DMS153 (cell line): ENCODE data around the gene PCDH12.

Experiments used
- DNase-seq: peaks from one replicate; lab custom pipeline; 2025; lab: John Stamatoyannopoulos, UW

PCDH12 gene

DNA sequence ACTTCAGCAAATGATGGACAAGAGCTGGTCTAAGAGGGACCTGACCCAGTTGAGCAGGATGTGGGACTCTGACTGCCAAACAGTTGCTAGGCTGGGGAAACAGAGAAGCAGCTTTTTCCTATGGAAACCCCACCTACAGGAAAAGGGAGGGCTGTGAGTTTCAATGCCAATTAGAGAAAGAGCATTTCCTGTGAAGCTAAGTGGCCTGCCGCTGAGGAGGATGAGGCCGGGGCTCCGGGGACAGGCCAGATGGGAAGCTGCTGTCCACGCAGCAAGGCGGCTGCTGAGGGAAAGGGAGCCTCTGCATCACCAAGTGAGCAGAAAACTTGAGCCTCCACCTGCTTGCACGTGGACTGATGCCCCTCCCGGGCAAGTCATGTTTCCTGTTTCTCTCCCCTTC is at the start of gene PCDH12:
PCDH12 (minus strand) TSS at position 90 of the 400 bp plus-strand sequence. CDS start 351 bp downstream, outside the sequence.
- DNase-seq: peak; percentile 44

DNA sequence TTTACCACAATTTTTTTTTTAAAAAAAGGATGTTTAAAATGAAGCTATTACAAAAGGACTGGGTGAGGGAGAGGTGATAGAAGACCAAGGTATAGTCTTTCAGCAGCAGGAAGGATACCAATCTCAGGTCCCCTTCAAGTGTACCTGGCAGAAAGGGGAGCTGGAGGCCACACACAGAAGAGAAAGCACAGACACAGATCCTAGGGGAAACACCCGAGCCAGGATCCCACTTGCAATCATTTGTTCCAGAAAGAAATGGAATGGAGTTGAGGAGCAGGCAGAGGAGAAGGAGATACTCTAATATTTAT is 49.2 kb upstream of the PCDH12 start:
- DNase-seq: no peak

DNA sequence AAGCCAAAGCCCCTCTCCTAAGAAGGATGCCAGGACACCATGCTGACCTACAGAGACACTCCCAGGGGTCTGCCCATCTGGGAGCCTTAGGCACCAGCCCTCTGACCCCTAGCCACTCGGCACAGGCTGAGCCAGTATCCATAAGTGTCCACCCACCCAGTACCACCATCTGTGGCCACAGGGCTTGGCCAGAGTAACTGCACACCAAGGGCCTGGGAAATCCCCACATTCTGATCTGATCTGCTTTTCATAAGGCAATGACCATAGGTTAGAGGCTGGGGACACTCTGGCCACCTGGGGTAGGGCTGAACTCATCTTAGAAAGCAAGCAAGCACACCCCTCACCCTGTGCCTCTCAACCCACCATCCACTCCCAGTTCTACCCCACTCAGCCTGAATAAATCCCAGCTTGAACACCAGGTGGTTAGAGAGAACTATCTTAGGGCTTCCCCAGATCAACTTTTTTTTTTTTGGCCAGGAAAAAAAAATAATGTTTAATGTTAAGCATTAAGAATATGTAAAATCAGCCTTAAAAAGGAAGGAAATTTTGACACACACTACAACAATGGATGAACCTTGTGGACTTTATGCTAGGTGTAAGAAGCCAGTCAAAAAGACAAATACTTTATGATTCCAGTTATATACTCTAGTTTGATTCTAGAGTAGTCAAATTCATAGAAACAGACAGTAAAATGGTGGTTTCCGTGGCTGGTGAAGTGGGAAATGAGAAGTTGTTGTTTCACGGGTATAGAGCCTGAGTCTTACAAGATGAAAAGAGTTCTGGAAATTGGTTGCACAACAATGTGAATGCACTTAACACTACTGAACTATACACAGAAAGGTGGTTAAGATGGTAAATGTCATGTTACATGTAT is 48.6 kb upstream of the PCDH12 start:
- DNase-seq: no peak

DNA sequence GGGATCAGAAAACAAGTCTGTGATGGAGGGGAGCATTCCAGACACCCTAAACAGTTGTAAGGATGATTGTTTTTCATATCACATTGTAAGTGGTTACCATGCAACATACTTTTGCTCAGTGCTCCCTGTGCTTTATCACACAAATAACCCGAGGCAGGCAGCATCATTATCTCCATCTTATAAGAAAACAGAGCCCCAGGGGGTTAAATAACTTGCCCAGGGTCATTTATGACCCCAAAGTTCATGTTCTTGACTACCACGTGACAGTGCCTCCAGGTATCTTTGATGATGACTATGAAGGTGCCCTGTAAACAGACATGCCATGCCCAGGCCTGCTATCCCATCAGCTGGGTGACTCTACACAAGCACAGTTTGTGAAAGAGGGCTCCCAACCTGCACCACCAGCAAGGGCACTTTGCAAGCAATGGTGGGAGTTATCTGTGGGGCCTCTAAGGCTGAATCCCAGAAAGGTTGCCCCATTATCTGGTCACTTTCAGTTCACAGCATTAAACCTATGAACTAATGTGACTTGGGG is 45.3 kb upstream of the PCDH12 start:
- no peak for DNase-seq

DNA sequence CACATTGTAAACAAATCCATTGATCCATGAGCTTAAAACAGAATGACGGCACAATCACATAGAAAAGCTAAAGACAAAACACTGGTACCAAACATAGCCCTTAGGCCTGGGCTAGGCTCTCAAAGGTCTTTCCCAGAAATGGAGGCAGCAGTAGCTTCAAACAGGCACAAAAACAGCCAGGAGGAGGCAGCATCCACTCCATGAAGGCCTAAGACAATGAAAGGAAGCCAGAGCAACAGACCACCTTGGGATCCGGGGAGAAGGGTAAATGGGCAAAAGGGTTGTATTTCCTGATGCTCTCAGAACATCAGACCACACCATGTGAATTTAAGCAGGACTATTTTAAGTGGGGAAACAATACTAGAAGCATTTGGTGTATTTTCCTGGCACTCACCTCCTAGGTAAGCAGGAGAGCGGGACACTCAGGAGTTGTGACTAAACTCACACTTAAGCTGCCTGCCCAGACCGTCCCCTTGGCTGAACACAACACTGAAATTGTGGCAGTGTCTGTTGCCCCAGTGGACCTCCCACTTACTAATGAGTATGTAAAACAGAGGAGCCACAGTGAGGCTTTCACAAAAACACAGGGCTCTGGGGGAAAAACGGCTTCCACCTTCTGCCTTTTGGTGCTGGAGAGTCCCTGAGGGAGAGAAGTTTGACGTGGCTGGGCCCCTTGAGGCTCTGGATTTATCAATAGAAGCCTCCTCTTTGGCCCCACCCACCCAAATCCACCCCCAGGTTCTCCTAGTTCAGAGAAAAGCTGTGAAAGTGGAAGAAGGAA is 42.9 kb upstream of the PCDH12 start:
- no peak for DNase-seq

DNA sequence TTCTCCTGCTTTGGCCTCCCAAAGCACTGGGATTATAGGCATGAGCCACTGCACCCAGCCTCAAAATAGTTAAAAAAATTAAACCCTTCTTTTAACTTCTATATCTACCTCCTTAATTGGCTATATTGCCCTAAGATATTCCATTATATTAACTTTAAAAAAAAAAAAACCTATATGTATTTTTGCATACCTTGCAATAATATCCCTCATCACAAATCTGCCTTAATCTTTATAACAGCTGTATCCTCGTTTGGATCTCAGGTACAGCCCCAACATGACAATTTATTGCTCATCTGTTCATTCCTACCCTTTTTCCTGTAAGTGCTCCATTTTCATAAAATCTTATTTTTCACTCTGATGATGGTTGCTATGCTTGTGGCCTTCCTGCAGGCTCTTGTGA is 42.2 kb upstream of the PCDH12 start:
- no peak for DNase-seq

DNA sequence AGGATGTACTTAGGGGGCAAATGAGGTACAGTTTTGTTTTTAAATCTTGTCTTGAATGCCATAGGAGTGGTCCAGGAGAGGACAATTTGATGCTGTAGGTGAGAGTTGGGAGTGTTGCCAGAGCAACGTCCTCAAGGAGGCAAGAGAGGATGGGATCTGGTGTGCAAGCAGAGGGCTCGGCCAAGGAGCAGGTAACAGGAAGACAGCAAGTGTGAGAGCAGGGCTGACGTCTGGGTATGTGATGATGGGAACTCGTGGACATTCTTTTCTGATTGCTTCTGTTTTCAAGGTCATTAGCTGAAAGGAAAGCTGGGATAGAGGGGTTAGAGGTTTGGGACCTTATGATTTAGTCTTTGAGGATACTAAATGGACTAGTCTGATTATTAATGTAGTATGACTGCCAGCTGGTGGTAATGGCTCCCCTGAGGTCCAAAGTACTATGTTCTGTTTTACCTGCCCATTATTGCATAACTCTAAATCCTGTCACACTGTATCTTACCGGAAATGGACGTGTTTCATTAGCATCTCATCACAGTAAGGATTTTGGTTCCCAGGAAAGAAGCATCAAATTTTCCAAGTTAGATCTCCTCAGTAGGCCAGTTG is 39.5 kb upstream of the PCDH12 start:
- no peak for DNase-seq

DNA sequence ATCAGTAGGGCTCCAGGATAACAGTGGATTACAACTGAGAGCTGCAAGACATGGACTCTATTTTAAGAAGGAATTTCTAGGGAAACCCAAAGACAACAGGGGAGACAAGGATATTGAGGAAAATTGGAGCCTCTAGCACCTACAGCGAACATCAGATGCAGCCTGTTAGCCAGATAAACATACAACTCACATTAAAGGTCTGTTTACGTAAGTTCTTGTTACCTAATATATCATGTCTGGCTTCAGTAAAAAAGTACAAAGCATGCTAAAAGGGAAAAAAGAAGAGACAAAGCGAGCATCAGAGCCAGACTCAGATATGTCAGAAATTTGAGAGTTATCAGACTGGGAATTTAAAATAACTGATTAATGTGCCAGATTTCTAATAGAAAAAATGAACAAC is 37.7 kb upstream of the PCDH12 start:
- DNase-seq: no peak

DNA sequence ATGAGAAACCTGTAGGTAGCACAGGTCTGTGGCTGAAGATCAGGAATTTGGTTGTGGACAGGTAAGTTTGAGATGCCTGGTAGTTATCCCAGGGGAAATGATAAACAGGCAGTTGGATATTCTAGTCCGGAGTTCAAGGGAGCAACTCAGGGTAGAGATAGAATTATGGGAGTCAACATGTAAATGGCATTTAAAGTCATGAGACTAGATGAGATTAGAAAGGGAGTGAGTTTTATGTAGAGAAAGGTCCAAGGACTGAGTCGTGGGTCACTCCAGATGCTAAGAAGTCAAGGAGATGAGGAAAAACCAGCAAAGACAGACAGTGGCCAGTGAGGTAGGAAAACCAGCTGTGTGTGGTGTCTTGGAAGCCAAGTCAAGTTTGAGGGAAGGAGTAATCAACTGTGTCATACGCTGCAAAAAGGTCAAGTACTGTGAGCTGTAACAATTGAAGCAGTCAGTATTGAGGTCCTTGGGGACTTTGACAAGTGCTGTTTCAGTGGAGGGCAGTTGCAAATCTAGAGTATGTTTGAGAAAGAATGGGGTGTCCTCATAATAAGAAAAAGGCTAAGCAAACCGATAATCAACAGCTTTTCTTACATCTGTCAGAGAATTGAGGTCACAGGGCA is 36.6 kb upstream of the PCDH12 start:
- DNase-seq: no peak

DNA sequence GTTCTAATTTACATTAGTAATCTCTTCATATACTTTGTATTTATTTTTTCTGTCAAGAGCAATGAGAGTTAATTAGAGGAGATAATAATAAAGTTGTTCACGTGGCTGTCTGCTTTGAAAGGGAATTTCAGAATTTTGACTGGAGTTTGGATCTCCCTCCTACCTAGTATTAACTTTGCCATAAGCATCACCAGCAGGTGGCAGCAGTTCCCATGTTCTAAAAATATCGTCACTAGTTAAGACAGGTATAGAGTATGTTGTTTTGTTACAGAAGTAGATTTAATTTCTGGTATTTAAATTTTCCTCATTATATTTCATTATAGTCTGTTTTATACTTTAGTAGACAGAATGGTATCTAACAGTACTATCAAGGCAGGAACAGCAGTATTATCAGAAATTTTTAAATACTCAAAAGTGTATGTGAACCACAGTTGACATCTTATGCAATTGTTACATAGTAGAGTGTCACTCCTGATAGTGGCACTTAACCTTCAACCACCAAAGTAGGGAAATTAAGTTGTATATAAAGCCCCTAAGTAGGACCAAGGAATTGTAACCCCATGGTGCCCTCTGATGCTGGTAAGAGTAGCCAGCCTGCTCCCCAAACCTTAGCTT is 34.5 kb upstream of the PCDH12 start:
- DNase-seq: no peak

DNA sequence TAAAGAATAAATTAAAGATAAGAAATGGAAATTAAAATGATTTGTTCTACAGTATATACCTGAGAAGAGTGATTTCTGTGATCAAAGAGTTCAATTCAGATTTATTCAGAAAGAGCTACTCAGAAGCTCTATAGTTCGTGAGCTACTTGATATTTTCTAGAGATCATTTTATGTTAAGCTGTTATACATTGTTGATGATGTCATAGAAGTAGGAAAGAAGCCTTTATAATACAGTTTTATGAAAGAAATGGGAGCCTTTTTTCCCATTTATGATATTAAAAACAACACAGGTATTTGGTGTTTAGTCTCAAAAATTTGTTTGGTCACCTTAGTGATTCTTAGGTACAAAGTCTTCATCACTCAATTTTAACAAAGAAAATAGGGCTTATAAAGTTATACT is 31.7 kb upstream of the PCDH12 start:
- DNase-seq: no peak

DNA sequence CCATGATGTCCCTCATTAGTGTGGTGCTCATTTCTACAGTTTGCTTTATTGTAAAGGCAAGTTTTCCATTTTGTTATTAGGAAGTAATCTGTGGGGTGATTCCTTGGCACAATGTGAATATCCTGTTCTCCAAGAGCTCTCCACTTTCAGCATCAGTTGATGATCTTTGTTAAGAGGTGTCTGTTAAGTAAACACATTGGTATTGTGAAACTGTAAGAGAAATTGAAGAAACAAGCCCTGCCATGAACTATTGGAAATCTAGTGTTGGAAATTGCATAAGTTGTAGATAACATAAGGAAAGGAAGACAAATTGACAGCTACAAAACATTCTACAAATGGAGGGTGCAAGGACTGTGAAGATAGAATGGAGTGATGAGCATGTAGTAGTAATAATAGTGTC is 28.1 kb upstream of the PCDH12 start:
- no peak for DNase-seq

DNA sequence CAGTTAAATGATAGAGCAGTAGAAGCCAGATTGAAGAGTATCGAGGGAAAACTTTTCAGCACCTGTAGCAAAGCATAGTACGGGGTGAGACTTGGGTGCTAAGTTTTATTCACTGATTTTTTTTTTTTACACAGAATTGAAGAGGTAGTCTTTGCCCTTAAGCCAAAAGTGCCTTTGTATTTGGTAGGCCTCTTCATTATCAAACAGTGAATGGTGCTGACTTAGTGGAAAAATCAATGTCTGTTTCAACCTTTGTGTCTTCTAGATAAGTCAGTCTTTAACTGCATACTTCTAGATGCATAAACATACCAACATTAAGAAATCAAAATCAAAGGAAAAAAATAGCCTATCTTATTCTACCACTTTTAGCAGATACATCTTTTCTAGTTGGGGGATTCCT is 24.6 kb upstream of the PCDH12 start:
- no peak for DNase-seq

DNA sequence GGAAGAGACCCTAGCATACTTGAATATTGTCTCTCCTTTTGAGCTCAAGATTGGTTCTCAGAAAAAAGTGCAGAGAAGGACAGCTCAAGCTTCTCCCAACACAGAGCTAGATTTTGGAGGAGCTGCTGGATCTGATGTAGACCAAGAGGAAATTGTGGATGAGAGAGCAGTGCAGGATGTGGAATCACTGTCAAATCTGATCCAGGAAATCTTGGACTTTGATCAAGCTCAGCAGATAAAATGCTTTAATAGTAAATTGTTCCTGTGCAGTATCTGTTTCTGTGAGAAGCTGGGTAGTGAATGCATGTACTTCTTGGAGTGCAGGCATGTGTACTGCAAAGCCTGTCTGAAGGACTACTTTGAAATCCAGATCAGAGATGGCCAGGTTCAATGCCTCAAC is 20.4 kb upstream of the PCDH12 start:
- DNase-seq: no peak

DNA sequence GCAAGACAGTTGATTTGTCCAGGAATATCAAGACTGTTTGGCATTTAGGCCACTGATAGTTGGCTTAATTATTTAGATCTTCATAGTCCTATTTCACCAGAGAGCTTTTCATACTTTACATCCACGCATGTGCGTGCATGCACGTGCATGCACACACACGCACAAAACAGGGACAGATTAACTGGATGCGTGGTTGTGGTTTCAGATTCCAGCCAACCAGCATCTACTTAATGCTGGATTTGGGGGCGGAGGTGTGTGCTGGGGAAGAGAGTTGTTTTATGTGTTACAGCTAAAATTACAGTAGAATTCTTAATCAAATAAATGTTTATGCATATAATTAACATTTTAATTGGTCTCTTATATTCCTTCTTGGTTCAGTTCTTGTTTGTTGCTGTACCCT is 18.2 kb upstream of the PCDH12 start:
- DNase-seq: no peak

DNA sequence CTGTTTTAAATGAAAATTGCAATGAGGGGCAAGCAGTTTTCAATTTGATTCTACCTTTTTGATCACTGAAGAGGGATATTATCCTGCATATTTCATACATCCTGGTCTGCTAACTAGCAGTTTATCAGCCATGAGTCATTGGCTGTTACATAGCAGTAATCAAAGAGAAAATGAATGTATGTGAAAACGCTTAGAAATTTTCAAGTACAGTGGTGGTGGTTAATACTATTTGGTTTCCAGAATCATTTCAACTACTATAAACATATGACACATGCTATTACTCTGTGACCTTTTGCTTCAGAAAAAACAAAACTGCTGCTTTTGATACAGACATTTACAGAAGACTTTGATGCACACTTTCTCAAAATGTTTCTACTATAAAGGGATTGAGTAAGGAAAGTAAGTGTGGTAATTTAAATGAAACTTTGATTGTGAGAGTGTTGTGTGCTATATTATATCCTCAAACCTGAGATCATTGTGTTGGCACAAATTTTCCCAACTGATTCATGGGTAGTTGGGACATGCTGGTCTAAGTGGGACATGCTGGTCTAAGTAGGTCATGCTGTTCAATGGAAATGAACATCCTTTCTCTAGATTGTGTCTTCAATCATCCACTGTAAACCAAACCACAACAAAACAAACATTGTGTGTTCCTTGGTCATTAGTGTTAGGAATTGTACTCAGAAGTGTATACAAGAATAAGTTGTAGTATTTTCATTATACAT is 16.0 kb upstream of the PCDH12 start:
- DNase-seq: no peak

DNA sequence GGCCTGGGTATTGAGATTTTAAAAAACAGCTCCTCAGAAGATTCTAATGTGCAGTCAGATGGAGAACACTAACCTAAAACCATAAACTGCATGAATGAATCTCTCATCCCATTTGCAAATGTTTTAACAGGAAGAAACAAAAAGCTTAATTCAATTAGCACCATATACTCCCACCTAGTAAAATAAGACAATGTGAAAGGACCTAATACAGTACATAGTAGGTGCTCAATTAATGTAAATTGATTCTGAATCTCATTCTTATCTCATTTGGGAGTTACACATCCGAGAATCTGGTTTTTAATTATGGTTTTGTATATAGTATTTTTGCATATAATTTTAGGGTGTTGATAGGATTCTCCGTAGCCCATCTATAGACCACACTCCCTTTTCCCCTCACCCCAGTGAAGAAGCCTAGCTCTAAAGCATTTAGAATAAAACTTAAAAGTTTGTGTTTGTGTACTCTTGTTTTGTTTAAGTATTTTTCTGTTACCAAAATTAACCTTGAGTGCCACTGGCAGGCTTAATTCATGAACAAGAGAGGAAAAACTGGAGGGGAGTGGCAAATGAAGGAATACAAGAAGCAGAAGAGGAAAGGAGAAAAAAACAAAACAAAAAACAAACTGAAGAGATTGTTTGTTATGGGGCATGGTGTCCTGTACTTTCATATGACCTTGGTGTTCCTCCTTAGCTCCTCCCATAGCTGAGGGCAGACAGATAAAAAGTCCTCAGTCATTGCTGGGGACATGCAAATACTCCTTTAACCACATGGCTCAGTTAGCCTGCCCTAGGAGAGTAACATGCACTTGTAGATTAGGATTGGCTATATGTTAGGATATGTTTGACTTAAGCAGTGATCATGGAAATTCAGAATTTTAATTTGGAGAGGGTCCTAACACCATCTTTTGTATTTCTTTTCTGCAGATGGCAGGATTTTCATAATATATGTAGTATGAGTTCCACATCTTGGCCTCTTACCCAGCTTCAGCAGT is 12.1 kb upstream of the PCDH12 start:
- no peak for DNase-seq

DNA sequence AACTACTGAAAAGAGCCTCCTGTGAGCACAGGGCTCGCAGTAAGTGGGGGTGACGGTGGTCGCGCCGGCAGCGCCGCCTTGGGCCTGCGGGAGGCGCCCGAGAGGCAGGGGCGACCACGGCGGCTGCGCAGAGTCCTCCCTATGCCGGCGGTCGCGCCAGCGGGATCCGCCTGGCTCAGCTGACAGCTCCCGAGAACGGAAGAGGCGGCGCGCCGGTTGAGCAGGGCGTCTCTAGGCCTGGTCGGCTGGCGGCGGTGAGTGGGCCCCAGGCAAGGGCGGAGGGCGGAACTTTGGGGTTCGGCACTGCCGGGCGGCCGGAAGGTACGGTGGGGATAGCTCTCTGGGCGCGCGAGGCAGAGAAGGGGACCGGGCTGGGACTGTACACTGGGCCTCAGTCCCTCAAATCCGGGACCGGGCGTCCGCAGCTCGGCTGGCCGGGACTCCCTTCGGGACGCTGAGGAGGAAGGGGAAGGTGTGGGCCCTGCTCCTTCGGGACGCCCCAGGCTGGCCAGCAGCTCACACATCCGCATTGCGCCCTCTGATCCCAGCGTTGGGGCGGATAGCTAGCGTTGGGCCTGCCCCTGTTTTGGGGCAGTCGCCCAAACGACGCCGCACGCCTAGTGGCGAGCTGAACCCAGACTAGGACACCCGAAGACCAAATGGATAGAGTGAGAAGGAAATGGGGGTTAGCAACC is 11.1 kb upstream of the PCDH12 start, which contains the start of gene RNF14:
RNF14 (plus strand) TSS at position 192 of the 695 bp plus-strand sequence. CDS start 4,484 bp downstream, outside the sequence.
- peak; percentile 61 for DNase-seq

DNA sequence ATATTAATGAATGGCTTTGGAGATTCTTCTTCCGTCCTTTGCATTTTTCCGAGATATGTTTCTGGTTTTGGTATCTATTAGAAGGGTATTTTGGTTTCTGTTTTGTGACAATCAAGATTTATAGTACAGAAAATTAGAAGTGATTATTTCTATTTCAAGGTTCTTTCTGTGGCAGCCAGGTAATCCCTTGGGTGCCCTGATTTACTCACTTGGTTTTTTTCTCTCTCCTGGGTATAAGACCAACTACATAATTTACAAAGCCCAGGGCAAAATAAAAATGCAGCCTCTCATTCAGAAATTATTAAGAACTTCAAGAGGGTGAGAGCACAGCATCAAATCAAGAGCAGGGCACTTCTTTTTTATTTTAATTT is 8.9 kb upstream of the PCDH12 start:
- DNase-seq: no peak
